ENCODE measurements around the gene LRIG1. TPM values are rescaled to one million over a fixed set of nuclear protein-coding genes. Genes with fewer than 3 reads are reported as not detected.

Gene LRIG1
- total RNA-seq, 2 donors from 2014 or later, result 121 to 131 TPM

DNA sequence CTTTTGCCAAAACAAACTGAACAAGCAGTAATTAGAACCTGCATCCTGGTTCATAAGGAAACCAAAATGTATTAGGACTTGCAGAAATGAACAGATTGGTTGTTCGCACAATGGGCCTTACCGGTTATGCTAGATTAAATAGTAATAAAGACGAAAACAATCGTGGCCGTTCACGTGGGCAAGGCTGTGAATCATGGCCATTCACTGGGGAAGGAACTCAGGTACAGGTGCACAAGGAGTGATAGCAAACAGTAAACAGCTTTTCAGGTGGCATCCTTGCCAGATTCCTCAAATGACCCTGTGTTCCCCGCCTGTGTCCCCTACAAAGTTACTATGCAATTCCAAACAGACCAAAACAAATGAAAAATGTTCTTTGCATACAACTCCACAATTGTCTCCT lies 8.2 kb downstream of the LRIG1 start:
- no peak for ATAC-seq (ENCODE audit: insufficient number of reproducible peaks, low FRiP score, low read depth)

DNA sequence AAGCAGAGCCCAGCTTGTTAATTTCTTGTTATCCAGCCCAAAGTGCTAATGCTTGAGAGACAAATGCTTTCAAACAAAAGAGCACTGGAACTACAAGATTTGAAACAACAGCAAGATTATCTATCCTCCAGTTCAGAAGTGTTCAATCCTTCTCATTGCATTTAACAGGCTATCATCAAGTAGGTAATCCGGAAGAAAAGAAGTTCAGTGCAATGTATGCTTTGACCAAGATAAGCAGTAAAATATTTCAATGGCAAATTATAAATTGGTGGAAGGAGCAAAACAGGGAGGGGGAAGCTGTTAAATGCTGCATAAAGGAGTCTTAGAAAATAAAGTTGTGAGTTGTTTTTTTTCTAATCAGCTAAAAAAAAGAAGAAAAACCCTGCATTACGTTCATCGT lies 8.8 kb downstream of the LRIG1 start:
- no peak for DNase-seq (ENCODE audit: low spot score)
- Histone ChIP-seq H3K4me3 (peak overlapping the region; percentile 22), H3K27ac (peak overlapping the region; percentile 44 to 86), H3K9me3 (no peaks in the 10 kb centered on the region), H3K36me3 (no peaks in the 10 kb centered on the region), H3K27me3 (replicated peaks; ENCODE audit: insufficient read depth) (no peaks in the 10 kb centered on the region), H3K4me1 (ENCODE audit: control insufficient read depth in 1 of 2, low read depth in 2 of 2) (peaks cover 70 to 99% of the 10 kb centered on the region in 2 donors)
- TF ChIP-seq, protein P1, sequence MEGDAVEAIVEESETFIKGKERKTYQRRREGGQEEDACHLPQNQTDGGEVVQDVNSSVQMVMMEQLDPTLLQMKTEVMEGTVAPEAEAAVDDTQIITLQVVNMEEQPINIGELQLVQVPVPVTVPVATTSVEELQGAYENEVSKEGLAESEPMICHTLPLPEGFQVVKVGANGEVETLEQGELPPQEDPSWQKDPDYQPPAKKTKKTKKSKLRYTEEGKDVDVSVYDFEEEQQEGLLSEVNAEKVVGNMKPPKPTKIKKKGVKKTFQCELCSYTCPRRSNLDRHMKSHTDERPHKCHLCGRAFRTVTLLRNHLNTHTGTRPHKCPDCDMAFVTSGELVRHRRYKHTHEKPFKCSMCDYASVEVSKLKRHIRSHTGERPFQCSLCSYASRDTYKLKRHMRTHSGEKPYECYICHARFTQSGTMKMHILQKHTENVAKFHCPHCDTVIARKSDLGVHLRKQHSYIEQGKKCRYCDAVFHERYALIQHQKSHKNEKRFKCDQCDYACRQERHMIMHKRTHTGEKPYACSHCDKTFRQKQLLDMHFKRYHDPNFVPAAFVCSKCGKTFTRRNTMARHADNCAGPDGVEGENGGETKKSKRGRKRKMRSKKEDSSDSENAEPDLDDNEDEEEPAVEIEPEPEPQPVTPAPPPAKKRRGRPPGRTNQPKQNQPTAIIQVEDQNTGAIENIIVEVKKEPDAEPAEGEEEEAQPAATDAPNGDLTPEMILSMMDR (IDR thresholded peaks at IDR 0.05), result no peak
- ATAC-seq (ENCODE audit: insufficient number of reproducible peaks, low FRiP score, low read depth), result no peak

More for the DNA sequence above, 8.2 kb downstream of the LRIG1 start:
- no peak for DNase-seq (ENCODE audit: low spot score)
- H3K36me3 ChIP-seq, result no peaks in the 10 kb centered on the region
- no peaks in the 10 kb centered on the region for H3K27me3 ChIP-seq (replicated peaks; ENCODE audit: insufficient read depth)
- peak overlapping the region; percentile 44 to 86 for H3K27ac ChIP-seq
- TF ChIP-seq, protein P1 (IDR thresholded peaks at IDR 0.05), result no peak
- peak overlapping the region; percentile 22 for H3K4me3 ChIP-seq
- no peaks in the 10 kb centered on the region for H3K9me3 ChIP-seq
- peaks cover 70 to 96% of the 10 kb centered on the region in 2 donors for H3K4me1 ChIP-seq (ENCODE audit: control insufficient read depth in 1 of 2, low read depth in 2 of 2)

DNA sequence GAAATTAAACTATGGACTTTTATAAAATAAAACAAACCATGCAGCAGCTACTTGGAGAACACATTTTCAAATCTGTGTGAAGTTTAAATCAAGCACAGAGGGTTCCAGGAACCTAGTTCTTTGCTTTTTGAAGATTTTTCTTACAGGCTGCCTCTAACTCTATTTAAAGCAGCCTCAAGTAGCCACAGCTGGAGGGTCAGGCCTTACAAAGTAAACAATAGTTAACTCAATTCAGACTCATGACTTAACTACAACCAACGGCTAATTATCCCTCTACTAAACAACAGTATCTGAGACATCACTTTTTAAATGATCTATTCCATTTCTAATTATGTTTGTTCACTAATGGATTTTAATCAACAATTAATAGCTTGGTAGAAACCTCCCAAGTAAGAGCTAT lies 9.8 kb downstream of the LRIG1 start:
- no peak overlapping the region for H3K4me3 ChIP-seq
- H3K4me1 ChIP-seq (ENCODE audit: control insufficient read depth in 1 of 2, low read depth in 2 of 2), result peaks cover 67 to 99% of the 10 kb centered on the region in 2 donors
- no peaks in the 10 kb centered on the region for H3K27me3 ChIP-seq (replicated peaks; ENCODE audit: insufficient read depth)
- H3K27ac ChIP-seq, result peak overlapping the region; percentile 68 to 86
- DNase-seq (ENCODE audit: low spot score) (no peak), ATAC-seq (ENCODE audit: insufficient number of reproducible peaks, low FRiP score, low read depth) (no peak)
- TF ChIP-seq, protein P1 (IDR thresholded peaks at IDR 0.05), result no peak
- no peaks in the 10 kb centered on the region for H3K9me3 ChIP-seq
- H3K36me3 ChIP-seq, result no peaks in the 10 kb centered on the region

DNA sequence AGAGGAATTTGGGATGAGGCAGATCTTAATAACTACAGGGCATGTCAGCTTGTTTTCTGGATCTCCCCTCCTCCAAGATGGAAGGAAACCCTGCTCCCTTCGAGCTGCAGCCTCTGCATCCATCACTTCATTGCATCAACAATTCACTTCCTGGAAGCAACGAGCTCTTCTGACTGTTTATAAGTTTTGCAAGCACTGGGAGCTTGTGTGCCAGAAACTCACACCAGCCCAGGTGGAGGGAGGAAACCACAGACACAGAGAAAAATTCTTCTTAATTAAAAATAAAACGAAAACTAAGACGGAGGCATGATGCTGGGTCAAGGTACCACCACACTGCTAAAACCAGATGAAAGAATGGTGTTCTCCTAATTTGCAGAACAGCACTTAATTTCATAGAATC lies 10.6 kb downstream of the LRIG1 start:
- TF ChIP-seq, protein P1 (IDR thresholded peaks at IDR 0.05), result no peak
- Histone ChIP-seq H3K4me1 (ENCODE audit: control insufficient read depth in 1 of 2, low read depth in 2 of 2) (peaks cover 67 to 99% of the 10 kb centered on the region in 2 donors), H3K36me3 (no peaks in the 10 kb centered on the region), H3K9me3 (no peaks in the 10 kb centered on the region), H3K4me3 (no peak overlapping the region), H3K27me3 (replicated peaks; ENCODE audit: insufficient read depth) (no peaks in the 10 kb centered on the region), H3K27ac (peak overlapping the region; percentile 68 to 86)
- ATAC-seq (ENCODE audit: insufficient number of reproducible peaks, low FRiP score, low read depth) (no peak), DNase-seq (ENCODE audit: low spot score) (no peak)

DNA sequence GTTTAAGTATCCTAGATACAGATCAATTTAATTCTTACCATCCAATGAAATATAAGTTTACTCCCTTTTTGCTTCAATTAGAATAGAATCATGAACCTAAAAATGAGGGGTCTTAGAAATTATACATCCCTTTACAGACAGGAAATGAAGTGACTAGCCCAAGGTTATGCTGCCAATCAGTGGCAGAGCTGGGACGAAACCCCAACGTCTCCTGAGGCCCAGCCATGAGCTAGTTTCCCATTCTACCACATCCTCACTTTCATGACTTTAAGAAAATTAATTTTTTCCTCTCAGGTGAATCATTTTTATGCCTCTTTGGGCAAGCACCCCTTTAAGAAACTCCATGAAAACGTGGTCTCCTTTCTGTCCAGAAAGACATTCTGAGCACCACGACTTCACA lies 11.2 kb downstream of the LRIG1 start:
- DNase-seq (ENCODE audit: low spot score) (no peak), ATAC-seq (ENCODE audit: insufficient number of reproducible peaks, low FRiP score, low read depth) (no peak)
- TF ChIP-seq, protein P1 (IDR thresholded peaks at IDR 0.05), result no peak
- no peaks in the 10 kb centered on the region for H3K27me3 ChIP-seq (replicated peaks; ENCODE audit: insufficient read depth)
- peaks cover 67 to 99% of the 10 kb centered on the region in 2 donors for H3K4me1 ChIP-seq (ENCODE audit: control insufficient read depth in 1 of 2, low read depth in 2 of 2)
- no peaks in the 10 kb centered on the region for H3K36me3 ChIP-seq
- no peak overlapping the region for H3K4me3 ChIP-seq
- H3K9me3 ChIP-seq, result no peaks in the 10 kb centered on the region
- H3K27ac ChIP-seq, result peak overlapping the region; percentile 68 to 86

Measured in thoracic aorta (tissue), 2 donors.